Urothelium cell line (cell line): ENCODE measurements around the gene TIMM8B.
"Not testable (repeated sequence)": the region's sequence is repeated elsewhere in the genome, so short reads cannot be mapped to it uniquely, and the experiment has no call there.

Source experiments
- DNase-seq: peaks from one replicate; pipeline ENCODE4 v3.0.0; 2011; ENCODE audit warnings: low spot score, mixed read lengths
- FAIRE-seq: peaks from 2 replicates; lab custom pipeline; 2011; peaks lifted over from hg19 to GRCh38; lab: Jason Lieb, UNC

Gene TIMM8B, protein sequence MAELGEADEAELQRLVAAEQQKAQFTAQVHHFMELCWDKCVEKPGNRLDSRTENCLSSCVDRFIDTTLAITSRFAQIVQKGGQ

DNA sequence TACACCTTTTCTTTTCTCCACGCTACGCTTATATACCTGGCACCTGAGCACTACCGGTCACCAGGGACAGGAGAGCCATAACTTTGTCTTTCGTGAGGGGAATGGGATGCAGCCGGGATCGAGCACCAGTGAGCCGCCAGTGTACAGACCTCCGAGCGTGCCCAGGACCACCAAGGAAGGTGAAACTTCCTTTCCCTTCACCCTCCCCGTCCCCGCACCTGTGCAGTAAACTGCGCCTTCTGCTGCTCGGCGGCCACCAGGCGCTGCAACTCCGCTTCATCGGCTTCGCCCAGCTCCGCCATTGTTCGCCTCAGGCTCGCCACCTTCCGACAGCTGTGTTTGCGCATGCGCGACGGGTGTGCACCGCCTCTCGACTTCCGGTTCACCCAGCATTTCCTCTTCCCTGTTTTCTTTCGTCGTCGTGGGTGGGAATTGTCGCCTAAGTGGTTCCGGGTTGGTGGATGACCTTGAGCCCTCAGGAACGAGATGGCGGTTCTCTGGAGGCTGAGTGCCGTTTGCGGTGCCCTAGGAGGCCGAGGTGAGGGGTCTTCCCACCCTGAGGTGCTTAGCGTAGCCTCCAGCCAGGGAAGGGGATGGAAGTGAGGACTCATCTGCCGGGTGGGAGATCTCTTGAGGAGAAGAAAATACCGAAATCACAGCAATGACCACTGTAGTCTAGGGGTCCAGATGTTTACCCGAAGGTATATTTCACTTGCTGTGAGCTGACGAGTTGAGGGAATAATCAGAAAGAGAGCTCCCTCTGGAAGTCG lies at the start of gene TIMM8B, which contains the start of gene SDHD:
Gene TIMM8B, minus strand, starts transcription at position 335 of the 770 bp plus-strand sequence. Its CDS starts 33 bp downstream, at position 302.
Gene SDHD, plus strand, starts transcription at position 452 of the 770 bp plus-strand sequence. Its CDS starts 35 bp downstream, at position 487.
- FAIRE-seq (peak; percentile 88), DNase-seq (peak; percentile 99)

DNA sequence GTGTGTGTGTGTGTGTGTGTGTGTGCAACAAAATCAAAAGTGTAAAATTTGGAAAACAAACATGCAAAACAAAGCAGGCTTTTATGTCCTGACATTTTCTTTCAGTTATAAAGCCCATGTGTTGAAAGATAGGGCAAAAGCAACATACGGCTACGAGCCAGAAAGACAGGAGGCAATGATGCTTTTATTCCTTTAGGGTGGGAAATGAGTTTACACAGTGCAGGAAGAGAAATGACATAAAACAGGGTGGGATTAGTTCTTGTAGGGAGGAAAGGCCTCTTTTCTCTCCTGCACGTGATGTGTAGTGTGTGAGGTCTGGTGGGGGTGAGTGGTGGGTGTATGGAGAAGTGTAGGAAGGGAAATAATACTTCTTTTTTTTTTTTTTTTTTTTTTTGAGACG lies 47.9 kb upstream of the TIMM8B start:
- FAIRE-seq (no peak), DNase-seq (no peak)

DNA sequence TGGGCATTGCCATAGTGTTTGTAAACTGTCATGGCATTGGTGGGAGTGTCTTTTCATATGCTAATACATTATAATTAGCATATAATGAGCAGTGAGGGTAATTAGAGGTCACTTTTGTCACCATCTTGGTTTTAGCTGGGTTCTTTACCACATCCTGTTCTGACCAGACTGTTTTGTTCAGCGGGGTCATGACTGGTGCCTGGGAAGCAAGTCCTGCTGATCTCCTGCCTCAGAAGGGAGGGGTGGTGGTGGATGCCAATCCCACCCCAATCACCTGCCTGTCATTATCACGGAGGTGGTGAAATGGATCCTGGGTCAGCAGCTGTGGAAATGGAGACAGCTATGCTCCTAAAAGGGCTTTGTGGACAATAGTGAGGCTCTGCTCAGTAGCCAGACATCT lies 46.2 kb upstream of the TIMM8B start:
- DNase-seq: peak; percentile 25
- FAIRE-seq: peak; percentile 63

DNA sequence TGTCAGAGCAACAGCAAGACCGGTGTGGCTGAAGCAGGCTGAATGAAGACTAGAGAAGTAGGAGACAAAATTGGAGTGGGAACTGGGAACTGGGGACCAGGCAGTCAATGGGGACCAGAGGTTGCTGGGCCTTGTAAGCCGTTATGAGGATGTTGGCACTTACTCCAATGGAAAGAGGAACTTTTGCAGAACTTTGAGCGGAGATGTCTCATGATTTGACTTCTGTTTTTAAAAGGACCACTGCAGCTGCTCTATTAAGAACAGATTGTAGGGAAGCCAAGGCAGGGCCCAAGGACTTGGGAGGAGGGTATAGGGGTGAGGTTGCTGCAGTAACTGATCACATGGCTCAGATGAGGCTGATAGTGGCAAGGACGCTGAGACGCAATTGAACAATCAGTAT lies 43.1 kb upstream of the TIMM8B start:
- DNase-seq (no peak), FAIRE-seq (no peak)

DNA sequence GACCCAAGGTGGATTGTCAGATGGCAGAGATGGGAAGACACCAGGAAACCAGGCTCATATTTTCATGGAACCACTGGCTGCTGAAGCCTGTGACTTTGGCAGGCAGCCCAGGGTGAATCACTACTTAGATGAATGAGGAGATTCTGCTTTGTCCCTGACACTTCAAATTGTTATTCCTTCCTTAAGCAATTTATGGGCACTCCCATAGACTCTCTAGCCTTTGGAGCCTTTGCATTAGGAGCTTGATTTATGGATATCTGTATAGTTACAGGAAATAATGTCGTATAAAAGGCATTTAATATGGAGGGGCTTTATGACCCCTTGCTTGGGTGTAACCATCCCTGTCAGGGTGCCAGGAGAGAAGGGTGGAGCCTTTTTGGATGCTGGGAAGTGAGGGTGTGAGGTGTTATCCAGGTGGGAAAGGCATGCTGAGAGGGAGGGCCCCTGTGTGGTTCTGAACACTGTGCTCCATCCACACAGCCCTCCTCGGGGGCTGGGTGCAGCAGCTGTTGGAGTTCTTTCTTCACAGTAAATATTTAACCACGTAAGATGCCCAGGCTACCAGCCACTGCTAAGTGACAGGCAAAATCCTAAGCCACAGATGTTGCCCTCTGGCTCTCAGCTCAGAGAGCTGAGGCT lies 42.0 kb upstream of the TIMM8B start:
- FAIRE-seq (no peak), DNase-seq (peak; percentile 89)

DNA sequence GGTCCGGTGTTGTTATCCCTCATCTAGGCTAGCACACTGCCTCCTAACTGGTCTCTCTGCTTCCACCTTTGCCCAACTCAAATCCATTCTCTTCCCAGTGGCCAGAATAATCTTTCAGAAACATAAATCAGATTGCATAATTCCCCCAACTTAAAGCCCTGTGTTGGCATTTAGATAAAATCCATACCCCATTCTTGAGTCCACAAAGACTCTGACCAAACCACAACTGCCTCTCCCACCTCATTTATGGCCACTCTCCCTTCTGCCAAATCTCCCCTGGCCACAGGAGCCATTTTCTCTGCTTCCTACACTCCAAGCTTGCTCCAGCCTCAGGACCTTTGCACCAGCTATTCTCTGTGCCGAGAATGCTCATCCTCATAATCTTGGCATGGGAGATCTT lies 40.5 kb upstream of the TIMM8B start:
- no peak for FAIRE-seq
- DNase-seq: no peak

DNA sequence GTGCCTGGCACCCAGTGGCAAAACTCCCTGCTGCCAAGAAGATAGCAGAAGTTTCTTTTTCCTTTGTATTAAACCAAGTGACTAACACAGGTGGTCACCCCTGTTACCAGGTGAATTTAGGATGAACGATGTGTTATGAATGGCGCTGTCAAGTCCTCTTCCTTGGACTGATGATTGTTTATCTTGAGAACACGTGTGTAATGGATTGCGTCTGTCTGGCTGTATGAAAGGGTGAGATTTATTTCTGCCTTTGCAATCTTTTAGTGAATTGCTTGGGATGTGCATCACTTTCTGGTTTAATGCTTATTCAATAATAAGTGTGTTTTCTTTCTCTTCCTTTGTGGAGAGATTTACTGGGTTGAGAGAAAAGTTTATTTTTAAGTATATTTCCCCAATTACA lies 36.6 kb upstream of the TIMM8B start:
- DNase-seq: no peak
- no peak for FAIRE-seq

DNA sequence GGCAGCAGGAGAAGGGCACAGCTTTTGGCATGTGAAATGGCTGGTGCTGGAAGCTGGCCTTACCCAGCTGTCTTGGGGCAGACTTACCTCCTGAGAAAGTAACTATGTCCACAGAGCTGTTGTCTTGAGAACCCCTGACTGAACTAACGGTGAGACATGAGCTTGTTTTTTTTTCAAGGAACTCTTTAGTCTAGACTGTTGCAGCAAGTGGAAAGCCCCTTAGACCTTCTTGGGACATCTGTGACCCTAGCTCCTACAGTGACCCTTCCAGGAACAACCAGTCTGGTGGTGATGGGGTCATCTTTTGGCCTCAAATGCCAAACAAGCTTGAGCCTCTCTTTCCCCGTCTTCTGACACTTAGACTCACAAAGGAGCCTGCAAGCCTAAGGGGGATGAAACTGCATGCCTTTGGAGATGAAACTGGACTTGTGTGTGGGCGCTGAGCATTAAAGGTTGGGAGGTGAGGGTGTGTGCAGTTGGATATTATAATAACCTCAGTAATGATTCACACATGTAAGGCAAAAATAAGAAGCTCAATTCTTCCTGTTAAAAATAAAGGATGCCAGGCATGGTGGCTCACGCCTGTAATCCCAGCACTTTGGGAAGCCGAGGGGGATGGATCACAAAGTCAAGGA lies 35.5 kb upstream of the TIMM8B start:
- no peak for DNase-seq
- no peak for FAIRE-seq

DNA sequence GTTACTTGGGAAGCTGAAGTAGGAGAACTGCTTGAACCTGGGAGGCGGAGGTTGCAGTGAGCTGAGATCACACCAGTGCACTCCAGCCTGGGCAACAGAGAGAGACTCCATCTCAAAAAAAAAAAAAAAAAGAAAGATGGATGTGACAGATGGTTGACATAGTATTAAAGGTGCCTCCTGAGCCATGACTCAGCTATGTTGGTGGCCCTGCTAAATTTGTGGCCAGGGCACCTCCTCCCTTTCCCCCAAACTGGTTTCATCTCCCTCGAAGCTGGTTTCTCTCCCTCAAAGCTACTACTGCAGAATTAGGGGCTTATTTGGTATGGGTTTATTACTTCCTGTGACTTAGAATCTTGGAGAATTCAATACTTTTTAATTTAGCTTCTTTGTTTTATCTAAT lies 31.6 kb upstream of the TIMM8B start:
- FAIRE-seq (no peak), DNase-seq (no peak)

DNA sequence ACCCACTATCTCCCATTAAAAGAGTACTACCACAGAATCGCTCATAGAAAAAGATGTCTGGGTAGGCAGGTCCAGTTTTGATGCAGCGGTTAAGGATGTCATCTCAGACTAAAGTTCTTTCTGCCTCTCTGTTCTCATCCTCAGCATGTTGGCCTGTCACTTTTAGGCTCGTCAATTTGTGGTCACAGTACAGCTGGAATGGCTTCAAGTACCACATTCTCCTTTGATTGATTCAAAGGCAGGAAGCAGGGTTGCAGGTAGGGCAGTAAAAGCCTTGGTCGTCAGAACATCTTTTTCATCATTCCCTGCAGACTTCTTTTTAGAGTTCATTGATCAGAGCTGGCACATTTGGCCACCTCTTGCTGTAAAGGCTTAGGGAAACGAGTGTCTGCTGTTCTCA lies 28.8 kb upstream of the TIMM8B start:
- no peak for FAIRE-seq

DNA sequence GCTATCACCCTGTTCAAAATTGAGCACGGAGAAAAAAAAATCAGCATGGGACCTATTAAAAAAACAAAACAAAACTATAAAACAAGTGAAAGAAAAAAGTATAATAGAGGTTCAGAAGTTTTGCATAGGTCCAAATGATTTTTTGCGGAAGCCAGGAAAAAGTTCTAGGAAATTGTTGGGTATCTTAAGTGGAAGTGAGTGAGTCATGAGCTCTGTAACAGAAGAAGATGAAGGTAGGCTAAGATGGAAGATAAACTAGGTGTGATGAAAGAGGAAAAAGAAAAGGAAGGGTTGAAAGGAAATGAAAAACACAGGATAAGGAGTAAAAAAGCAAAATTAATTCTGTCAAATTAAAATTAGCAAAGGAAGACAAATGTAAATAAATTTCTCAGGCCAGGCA lies 27.9 kb upstream of the TIMM8B start:
- FAIRE-seq (no peak), DNase-seq (no peak)

More for the DNA sequence above, 28.8 kb upstream of the TIMM8B start:
- DNase-seq: no peak

DNA sequence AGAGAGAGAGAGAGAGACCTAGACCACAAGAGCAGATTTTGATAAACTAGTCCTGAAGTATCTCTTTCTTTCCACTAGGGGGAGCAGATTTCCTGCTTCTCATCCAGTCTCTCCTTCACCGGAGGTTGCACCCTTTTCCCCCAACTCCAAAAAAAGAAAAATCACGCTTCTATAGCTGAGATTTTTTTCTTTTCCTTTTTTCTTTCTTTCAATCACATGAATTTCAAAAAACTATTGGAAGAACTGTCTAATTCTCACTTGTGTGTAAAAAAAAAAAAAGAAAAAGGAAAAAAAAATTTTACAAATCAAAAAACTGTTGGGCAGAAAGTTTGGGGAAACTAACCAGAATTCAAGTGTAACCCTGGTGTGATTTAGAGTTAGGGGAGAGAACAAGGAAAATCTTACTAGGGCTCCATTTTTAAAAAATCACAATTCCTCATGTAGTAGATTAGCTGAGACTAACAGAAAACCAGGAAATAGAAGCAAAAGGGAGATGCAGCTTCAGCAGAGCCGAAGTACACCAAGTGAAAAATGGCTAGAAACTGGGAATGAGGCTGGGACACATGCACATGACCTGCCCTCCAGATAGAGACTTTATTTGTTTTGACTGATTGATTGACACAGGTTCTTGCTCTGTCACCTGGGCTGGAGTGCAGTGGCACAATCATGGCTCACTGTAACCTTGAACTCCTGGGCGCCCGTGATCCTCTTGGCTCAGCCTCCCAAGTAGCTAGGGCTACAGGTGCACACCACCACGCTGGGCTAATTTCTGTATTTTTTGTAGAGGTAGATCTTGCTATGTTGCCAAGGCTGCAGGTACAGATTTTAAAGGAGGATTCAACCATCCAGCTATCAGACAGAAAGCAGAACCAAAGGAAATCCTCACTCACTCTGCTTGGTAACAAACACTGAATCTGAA lies 27.2 kb upstream of the TIMM8B start:
- no peak for FAIRE-seq

DNA sequence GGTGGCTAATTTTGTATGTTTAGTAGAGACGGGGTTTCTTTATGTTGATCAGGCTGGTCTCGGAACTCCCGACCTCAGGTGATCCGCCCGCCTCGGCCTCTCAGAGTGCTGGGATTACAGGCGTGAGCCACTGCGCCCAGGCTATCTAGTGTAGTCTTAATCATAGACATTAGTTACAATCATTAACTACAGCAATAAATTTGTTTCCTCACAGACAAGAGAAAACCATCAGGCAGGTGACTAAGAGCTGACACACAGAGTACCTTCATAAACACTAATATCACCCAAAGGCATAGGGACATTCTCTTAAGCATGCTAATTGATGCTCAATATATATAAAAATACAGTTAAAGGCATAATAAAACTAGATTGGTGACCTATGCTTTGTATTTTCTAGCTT lies 19.5 kb upstream of the TIMM8B start:
- FAIRE-seq (no peak), DNase-seq (no peak)

More for the DNA sequence above, 27.2 kb upstream of the TIMM8B start:
- peak; percentile 69 for DNase-seq

DNA sequence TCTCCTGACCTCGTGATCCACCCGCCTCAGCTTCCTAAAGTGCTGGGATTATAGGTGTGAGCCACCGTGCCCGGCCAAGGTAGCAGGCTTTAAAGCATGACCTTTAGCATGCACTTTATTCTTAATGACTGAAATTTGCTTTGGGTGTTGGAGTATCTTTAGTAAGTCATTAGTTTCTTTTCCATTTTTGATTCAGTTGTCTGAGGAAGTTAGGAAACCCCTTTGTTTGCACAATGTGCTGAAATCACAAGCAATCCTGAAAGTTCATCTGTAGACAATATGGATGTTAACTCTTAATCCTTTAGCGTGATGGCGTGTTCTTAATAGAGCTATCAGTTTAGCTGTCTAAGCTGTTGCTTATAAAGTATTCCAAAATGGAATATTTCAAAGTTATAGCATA lies 16.9 kb upstream of the TIMM8B start:
- no peak for DNase-seq
- FAIRE-seq: no peak

DNA sequence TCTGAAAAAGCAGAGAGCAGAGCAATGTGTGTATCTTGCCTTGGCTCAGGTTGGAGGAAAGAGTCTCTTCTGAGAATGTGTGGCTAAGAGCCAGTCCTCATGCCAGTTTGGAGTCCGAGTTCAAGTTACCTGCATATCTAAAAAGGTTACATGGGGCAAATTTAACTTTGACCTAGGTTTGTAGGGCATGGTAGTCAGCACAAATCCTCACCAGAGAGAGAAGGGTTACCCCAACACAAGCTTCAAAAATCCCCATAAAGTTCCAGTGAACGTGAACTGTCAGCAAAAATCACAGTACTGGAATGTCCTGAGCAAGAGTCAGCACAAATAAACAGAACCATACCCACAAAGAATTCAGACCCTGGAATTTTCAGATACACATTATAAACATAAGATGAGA lies 13.9 kb upstream of the TIMM8B start:
- FAIRE-seq: no peak
- DNase-seq: no peak

DNA sequence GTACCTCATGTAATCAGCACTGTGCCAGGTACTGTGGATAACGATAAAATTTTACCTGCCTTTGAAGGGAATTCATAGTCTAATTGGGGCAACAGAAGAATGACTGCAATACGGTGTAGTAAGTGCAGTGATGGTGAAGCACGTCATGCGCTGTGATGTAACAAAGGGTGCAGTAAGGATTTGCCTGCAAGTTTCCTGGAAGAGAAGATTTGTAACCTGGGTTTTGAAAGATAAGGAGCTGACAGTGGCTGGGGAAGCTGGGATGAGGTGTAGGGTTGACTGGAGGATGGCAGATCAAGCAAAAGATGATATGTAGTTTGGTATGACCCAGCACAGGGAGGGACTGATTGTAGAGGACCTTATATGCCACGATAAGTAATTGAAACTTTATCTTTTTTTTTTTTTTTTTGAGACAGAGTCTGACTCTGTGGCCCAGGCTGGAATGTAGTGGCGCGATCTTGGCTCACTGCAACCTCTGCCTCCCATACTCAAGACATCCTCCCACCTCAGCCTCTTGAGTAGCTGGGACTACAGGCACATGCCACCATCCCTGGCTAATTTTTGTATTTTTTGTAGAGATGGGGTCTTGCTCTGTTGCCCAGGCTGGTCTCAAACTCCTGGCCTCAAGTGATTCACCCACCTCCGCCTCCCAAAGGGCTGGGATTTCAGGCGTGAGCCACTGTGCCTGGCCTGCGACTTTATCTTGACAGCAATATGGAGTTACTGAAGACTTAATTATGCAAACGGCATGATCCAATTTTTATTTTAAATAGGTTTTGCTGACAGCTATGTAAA lies 11.4 kb upstream of the TIMM8B start:
- FAIRE-seq (no peak), DNase-seq (no peak)

DNA sequence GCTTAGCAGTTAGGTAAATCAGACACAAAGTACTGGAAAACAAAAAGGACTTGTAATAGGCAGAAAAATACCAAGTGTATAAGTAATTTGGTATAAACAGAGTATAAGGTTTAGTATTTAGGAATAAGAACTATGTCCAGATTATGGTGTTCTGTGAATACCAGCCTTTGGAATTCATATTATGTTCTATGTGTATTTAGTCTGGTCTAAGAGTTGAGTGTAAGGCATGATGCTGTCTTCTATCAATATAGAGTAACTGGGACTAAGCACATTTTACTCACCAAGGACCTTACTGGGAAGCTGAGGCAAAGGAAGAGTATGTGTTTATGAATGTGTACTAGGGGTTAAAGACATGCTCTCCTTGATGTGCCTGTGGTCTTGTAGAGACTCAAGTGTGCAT lies 9.6 kb upstream of the TIMM8B start:
- FAIRE-seq: no peak
- no peak for DNase-seq

DNA sequence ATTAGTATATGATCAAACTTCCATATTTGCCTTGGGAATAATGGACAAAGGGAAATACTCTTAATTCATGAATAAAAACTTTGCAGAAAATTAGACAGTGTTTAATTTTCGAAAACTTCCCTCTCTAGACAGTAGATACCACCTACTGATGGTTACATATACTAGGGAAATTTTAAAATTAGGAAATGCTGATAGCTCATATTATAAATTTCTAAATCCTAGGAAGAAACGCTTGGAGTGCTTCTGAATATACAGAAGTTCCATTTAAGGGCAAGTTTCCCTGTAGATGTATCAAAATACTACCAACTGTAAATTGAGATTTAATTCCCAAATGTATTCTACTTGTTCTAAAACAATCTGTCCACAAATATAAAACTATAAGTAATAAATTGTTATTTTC lies 8.7 kb upstream of the TIMM8B start:
- not testable (repeated sequence) for FAIRE-seq, DNase-seq

DNA sequence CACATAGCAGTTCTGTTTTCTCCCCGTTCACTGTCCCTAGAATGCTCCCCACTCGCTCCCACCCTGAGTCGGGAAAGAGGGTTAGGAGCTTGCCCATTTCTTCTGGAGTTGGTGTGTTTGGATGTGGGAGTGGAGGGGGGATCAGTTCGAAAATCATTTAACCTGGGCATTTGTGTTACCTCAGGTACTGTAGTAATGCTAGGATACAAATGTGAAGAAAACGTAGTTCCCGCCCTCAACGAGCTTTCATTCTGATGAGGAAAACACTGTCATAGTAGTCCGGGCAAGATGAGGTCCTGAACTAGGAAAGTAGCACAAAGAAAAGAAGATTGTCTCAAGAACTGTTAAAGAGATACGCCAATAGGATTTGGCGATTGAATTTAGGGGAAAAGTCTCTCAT lies 656 bp upstream of the TIMM8B start:
- no peak for DNase-seq
- no peak for FAIRE-seq
